Heart left ventricle (tissue), 16 donors: Measurements from ENCODE around the gene GABBR1. TPM values are rescaled to one million over a fixed set of nuclear protein-coding genes. Genes with fewer than 3 reads are reported as not detected.

Experiments
- ATAC-seq, 4 donors: fragments of 200-7000 bp; cut with Tn5 transposase; one replicate each; pipeline ENCODE4 v1.9.1; 2020 to 2022; ENCODE audit warnings: moderate library complexity in 4 of 4, mild to moderate bottlenecking in 3 of 4, moderate number of reproducible peaks in 1 of 4
- DNase-seq, 5 donors: peaks; one replicate each; pipeline ENCODE4 v3.0.0-alpha.2; 2020
- H3K27ac ChIP-seq, 12 donors: fragments of 200-600 bp; sonication (generic) in 4 of 12; one replicate each; pipeline versions ENCODE4 v1.5.0 to v1.8.0; 2016 to 2022; ENCODE audit warnings: mild to moderate bottlenecking in 2 of 12
- H3K27me3 ChIP-seq, 9 donors: fragments of 200-600 bp; sonication (generic) in 2 of 9; one replicate each; pipeline versions ENCODE4 v1.5.1 to v1.8.0; 2016 to 2022; ENCODE audit warnings: mild to moderate bottlenecking in 3 of 9
- H3K36me3 ChIP-seq, 9 donors: fragments of 200-600 bp; sonication (generic) in 2 of 9; one replicate each; pipeline versions ENCODE4 v1.5.0 to v1.8.0; 2018 to 2022; ENCODE audit warnings: mild to moderate bottlenecking in 2 of 9
- H3K4me1 ChIP-seq, 12 donors: fragments of 200-600 bp; sonication (generic) in 4 of 12; one replicate each; pipeline versions ENCODE4 v1.5.0 to v1.8.0; 2016 to 2022; ENCODE audit warnings: mild to moderate bottlenecking in 3 of 12
- H3K4me3 ChIP-seq, 12 donors: fragments of 200-600 bp; sonication (generic) in 4 of 12; one replicate each; pipeline versions ENCODE4 v1.5.0 to v1.8.0; 2017 to 2022; ENCODE audit warnings: mild to moderate bottlenecking in 9 of 12, moderate library complexity in 4 of 12
- H3K9me3 ChIP-seq, 12 donors: fragments of 200-600 bp; sonication (generic) in 4 of 12; one replicate each; pipeline versions ENCODE4 v1.5.0 to v1.8.0; 2016 to 2022; ENCODE audit warnings: mild to moderate bottlenecking in 1 of 12
- POLR2A ChIP-seq, 2 donors: fragments of 450-650 bp; IDR thresholded peaks; one replicate each; pipeline ENCODE4 v1.6.1; 2017; ENCODE audit warnings: antibody characterized with exemption in 2 of 2, mild to moderate bottlenecking in 2 of 2, moderate library complexity in 2 of 2
- WGBS, 4 donors: extraction: QIAGEN DNeasy Blood & Tissue Kit in 2 of 4; methylation state at CpG; one replicate each; pipeline versions ENCODE4 v1.1.5 to v1.1.7; 2013 to 2018; 5-methylcytosine and 5-hydroxymethylcytosine counted together
- intact Hi-C, 10 donors: fragments of 100-400 bp; cut with DNase I; formaldehyde crosslinking; loops; one replicate each; pipeline versions ENCODE4 v1.11.1 to v1.14.2; 2022
- polyA plus RNA-seq, 2 donors: library from polyadenylated mRNA; stranded (reverse); fragments of 200-250 nt; gene quantifications; one replicate each; pipeline ENCODE4 v1.2.3, GENCODE V29; 2013
- total RNA-seq, 9 donors: library from RNA; depleted of rRNA in 2 of 9; stranded (reverse); fragments of >200 nt in 2 of 9; fragmentation: NEBNext Ultra II Directional in 3 of 9; extraction: Animal tissue kit (Norgen Biotek cat#: 25700) in 3 of 9; gene quantifications; one replicate each; pipeline versions ENCODE4 v1.1.0 to v1.2.4, GENCODE V29; 2016 to 2023
- TF ChIP-seq, protein P1 (sequence below), 12 donors: fragments of 200-600 bp; sonication (generic) in 4 of 12; IDR thresholded peaks; one replicate each; pipeline versions ENCODE4 v1.5.0 to v1.8.0; 2018 to 2022; ENCODE audit warnings: antibody characterized with exemption in 12 of 12, mild to moderate bottlenecking in 5 of 12
- donor health status: ischemic (EF 13 %, LVEDD 7.1; RV severe dilation, severe dysfunction).
- donor health status: healthy with polysubstance abuse.
- donor health status: DM: no; HTN: yes; CAD: no.
- donor health status: DM: no; HTN: no; CAD: no.
- donor health status: ischemic (EF 25% LVEDD 6.9; RV normal size, moderate dysfunction).
- donor health status: ischemic (EF 25% LVEDD 5.7; RV mildly dilated, moderate dysfunction).
- donor health status: healthy.
- donor health status: DM: yes; HTN: yes; CAD: no.
- donor health status: ischemic (EF 35%, LVEDD 5.7; RV mildly dilated, moderate dysfunction).
- donor health status: nonischemic (EF 11% LVEDD 7.7; RV severe dilation, severe dysfunction).
- donor health status: DM: yes; HTN: yes; CAD: no.
- donor health status: PGD.
- donor health status: ischemic (EF 29% LVEDD 5.4; RV normal size, mild dysfunction).
- donor health status: nonischemic (EF 23%, LVEDD 6.1; RV moderate dilation, normal function).

Gene GABBR1
- total and polyA plus RNA-seq, 11 donors, result 11.6 to 30.8 (median 18.1) TPM

DNA sequence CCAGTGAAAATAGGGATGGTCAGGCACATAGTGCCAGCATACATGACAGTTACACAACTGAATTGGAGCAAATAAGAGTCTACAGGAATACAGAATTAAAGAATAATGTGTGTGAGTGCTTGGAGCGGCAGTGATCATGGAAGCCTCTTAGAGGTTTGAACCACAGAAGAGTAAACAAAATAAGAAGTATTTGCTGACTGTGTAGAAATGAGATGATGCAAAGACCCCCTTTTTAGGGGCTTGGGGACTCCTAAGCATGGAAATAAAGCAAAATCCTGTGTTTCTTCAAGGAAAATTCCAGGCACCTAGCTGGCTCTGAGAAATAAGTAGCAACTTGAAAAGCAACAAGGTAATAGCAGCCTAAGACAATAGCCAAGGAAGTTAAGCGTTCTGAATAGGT is 41.3 kb downstream of the GABBR1 start:
- no peaks in the 10 kb centered on the region for H3K9me3 ChIP-seq
- peaks cover 0 to 21% (median 0%) of the 10 kb centered on the region in 9 donors for H3K27me3 ChIP-seq
- no peak overlapping the region for H3K27ac ChIP-seq
- intact Hi-C loops, result loop anchor here in 1 of 10 donors (2.0 kb wide), 1 partner anchor 905 kb away; no protein-coding TSS in a partner anchor
- WGBS, 4 donors, result 72 to 81% (median 80%) methylated on average over 2 of the region's 2 CpGs
- no peak overlapping the region for H3K4me3 ChIP-seq
- H3K4me1 ChIP-seq, result peaks cover 0 to 7% (median 0%) of the 10 kb centered on the region in 12 donors
- TF ChIP-seq, protein P1, sequence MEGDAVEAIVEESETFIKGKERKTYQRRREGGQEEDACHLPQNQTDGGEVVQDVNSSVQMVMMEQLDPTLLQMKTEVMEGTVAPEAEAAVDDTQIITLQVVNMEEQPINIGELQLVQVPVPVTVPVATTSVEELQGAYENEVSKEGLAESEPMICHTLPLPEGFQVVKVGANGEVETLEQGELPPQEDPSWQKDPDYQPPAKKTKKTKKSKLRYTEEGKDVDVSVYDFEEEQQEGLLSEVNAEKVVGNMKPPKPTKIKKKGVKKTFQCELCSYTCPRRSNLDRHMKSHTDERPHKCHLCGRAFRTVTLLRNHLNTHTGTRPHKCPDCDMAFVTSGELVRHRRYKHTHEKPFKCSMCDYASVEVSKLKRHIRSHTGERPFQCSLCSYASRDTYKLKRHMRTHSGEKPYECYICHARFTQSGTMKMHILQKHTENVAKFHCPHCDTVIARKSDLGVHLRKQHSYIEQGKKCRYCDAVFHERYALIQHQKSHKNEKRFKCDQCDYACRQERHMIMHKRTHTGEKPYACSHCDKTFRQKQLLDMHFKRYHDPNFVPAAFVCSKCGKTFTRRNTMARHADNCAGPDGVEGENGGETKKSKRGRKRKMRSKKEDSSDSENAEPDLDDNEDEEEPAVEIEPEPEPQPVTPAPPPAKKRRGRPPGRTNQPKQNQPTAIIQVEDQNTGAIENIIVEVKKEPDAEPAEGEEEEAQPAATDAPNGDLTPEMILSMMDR (IDR thresholded peaks at IDR 0.05), result no peak
- no peak for TF ChIP-seq POLR2A (IDR thresholded peaks at IDR 0.05)
- H3K36me3 ChIP-seq, result no peaks in the 10 kb centered on the region
- no peak for DNase-seq
- ATAC-seq, result no peak

DNA sequence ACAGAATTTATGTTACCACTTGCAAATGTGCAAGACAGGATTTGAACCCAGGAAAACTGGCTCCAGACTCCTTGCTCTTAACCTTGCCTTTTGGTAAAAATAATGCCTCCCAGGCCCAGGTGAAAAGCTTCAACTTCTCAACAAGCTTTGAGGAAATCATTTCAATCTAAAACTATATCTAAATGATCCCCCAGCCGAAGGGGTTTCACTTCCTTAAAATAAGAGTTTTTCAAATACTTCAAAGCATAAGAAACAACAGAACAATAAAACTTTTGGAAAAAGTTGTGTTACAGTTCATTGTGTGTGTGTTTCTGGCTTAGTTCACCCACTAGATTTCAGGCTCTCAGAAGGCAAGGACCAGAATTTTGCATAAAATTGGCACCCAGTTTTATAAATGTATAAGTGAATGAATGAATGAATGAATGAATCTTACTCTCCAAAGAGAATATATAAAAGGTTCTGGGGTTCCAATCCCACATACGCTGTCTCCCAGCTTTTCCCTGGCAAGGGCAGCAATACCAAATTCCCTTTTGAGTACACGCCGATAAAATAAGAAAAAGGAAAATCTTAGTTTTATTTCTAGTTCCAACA is 42.7 kb downstream of the GABBR1 start:
- intact Hi-C loops, result loop anchor here in 1 of 10 donors (2.0 kb wide), 1 partner anchor 904 kb away; no protein-coding TSS in a partner anchor
- ATAC-seq (no peak), DNase-seq (no peak)
- Histone ChIP-seq H3K36me3 (no peaks in the 10 kb centered on the region), H3K4me1 (peaks cover 0 to 7% (median 0%) of the 10 kb centered on the region in 12 donors), H3K27ac (no peak overlapping the region), H3K4me3 (no peak overlapping the region), H3K27me3 (peaks cover 0 to 21% (median 2%) of the 10 kb centered on the region in 9 donors), H3K9me3 (no peaks in the 10 kb centered on the region)
- 71 to 89% (median 87%) methylated on average over 4 of the region's 4 CpGs for WGBS, 4 donors
- no peak for TF ChIP-seq POLR2A (IDR thresholded peaks at IDR 0.05)
- TF ChIP-seq, protein P1 (IDR thresholded peaks at IDR 0.05), result no peak

DNA sequence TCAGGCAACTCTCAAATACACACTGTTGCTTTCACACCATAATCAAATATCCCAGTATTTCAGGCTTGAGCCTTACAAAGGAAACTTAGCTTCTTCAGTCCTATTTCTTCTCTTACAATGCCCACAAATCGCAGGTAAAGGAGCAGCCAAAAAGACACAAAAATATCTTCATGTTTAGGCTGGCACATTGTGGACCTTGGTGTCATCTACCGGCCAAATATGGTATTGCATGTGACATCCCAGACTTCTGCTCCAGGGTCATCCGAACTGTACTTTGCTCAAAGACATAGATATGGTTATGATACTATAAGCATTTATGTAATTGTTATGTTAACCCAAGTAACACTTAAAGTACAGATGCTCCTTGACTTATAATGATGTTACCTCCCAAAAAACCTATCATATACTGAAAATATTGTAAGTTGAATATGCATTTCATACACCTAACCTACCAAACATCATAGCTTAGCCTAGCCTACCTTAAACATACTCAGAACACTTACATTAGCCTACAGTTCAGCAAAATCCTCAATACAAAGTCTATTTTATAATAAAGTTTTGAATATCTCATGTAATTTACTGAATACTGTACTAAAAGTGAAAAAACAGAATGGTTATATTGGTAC is 43.4 kb downstream of the GABBR1 start:
- 3 to 8% (median 5%) methylated on average over 3 of the region's 3 CpGs for WGBS, 4 donors
- Histone ChIP-seq H3K27me3 (peaks cover 0 to 21% (median 4%) of the 10 kb centered on the region in 9 donors), H3K9me3 (no peaks in the 10 kb centered on the region), H3K27ac (no peak overlapping the region), H3K4me1 (peaks cover 0 to 7% (median 0%) of the 10 kb centered on the region in 12 donors), H3K4me3 (no peak overlapping the region), H3K36me3 (no peaks in the 10 kb centered on the region)
- intact Hi-C loops, result loop anchor here in 9 of 10 donors (2.0 to 5.0 kb wide), 3 partner anchors 902 to 907 kb away; no protein-coding TSS in a partner anchor
- peak in 1 of 5 donors; percentile 28 for DNase-seq
- TF ChIP-seq POLR2A (IDR thresholded peaks at IDR 0.05), result no peak
- TF ChIP-seq, protein P1 (IDR thresholded peaks at IDR 0.05), result peak; percentile 82 to 97 (median 94)
- ATAC-seq, result peak in 3 of 4 donors; percentile 63 to 72 (median 63)

DNA sequence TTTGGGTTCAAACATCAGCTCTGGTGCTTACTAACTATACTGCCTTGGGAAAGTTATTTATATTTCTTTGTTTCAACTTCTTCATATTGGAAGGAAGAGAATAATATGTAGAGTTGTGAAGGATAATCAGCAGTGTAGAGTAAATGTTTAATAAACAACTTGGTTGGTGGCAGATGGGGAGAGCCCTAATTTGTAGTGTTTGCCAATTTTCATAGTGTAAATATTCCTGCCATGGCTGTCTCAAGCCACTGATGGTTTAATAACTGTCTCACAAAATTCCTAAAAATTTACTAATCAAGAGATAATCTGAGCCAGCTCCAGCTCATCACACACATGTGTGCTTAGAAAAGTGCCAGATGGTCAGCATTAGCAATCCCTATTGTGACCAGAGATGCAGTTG is 48.2 kb downstream of the GABBR1 start, which contains the start of gene OR2H2:
OR2H2 (plus strand) TSS at position 301 of the 400 bp plus-strand sequence. CDS start 2,824 bp downstream, outside the sequence.
- Histone ChIP-seq H3K9me3 (no peaks in the 10 kb centered on the region), H3K4me1 (no peaks in the 10 kb centered on the region), H3K27me3 (peaks cover 0 to 14% (median 2%) of the 10 kb centered on the region in 9 donors), H3K27ac (no peak within 1 kb of the TSS), H3K36me3 (no peaks in the 10 kb centered on the region), H3K4me3 (no peak within 1 kb of the TSS)
- intact Hi-C loops, result loop anchor here in 7 of 10 donors (5.0 kb wide), 2 partner anchors 898 to 903 kb away; no protein-coding TSS in a partner anchor
- ATAC-seq, result no peak
- no peak for DNase-seq
- no peak for TF ChIP-seq POLR2A (IDR thresholded peaks at IDR 0.05)
- TF ChIP-seq, protein P1 (IDR thresholded peaks at IDR 0.05), result no peak
